Pancreas (tissue), 10 donors: ENCODE data around the gene SNCAIP. TPM values are rescaled to one million over a fixed set of nuclear protein-coding genes. Genes with fewer than 3 reads are reported as not detected.

Source experiments
- ATAC-seq, 4 donors: fragments of 200-7000 bp; cut with Tn5 transposase; one replicate each; pipeline versions ENCODE4 v1.8.0 to v1.9.1; 2020; ENCODE audit warnings: mild to moderate bottlenecking in 4 of 4, moderate library complexity in 4 of 4
- DNase-seq, 6 donors: peaks; one replicate each; pipeline ENCODE4 v3.0.0-alpha.2; 2020
- FAIRE-seq: peaks from 2 replicates; lab custom pipeline; 2012; peaks lifted over from hg19 to GRCh38; lab: Jason Lieb, UNC
- H3K27ac ChIP-seq, 4 donors: fragments of 200-600 bp; sonication (generic); 1 replicate in 3 of 4; 2 replicates in 1 of 4; pipeline versions ENCODE4 v1.5.0 to v1.8.0; 2020
- H3K27me3 ChIP-seq, 4 donors: fragments of 200-600 bp; one replicate each; pipeline ENCODE4 v1.8.0; 2021
- H3K36me3 ChIP-seq, 3 donors: fragments of 200-600 bp; sonication (generic) in 1 of 3; one replicate each; pipeline versions ENCODE4 v1.5.0 to v1.8.0; 2020 to 2021
- H3K4me1 ChIP-seq, 3 donors: fragments of 200-600 bp; one replicate each; pipeline ENCODE4 v1.8.0; 2021
- H3K4me3 ChIP-seq, 4 donors: fragments of 200-600 bp; sonication (generic) in 2 of 4; one replicate each; pipeline versions ENCODE4 v1.5.0 to v1.8.0; 2020 to 2021
- H3K9me3 ChIP-seq, 4 donors: fragments of 200-600 bp; one replicate each; pipeline ENCODE4 v1.8.0; 2021
- CTCF ChIP-seq, 4 donors: fragments of 200-600 bp; sonication (generic) in 3 of 4; IDR thresholded peaks; one replicate each; pipeline versions ENCODE4 v1.5.0 to v1.8.0; 2021; ENCODE audit warnings: antibody characterized with exemption in 4 of 4
- WGBS, 2 donors: extraction: QIAGEN DNeasy Blood & Tissue Kit; methylation state at CpG; one replicate each; pipeline ENCODE4 v1.1.7; 2013; 5-methylcytosine and 5-hydroxymethylcytosine counted together
- intact Hi-C, 3 donors: fragments of 100-400 bp; cut with DNase I; formaldehyde crosslinking; loops; one replicate each; pipeline versions ENCODE4 v1.11.1 to v1.14.2; 2022
- polyA plus RNA-seq, 2 donors: library from polyadenylated mRNA; stranded (reverse); fragments of 200-250 nt; gene quantifications; one replicate each; pipeline ENCODE4 v1.2.3, GENCODE V29; 2013
- total RNA-seq, 6 donors: library from RNA; stranded (reverse); fragmentation: NEBNext Ultra II Directional in 4 of 6; extraction: Animal tissue kit (Norgen Biotek cat#: 25700) in 4 of 6; gene quantifications; one replicate each; pipeline versions ENCODE4 v1.2.1 to v1.2.4, GENCODE V29; 2021 to 2023
- donor health status: healthy with polysubstance abuse.
- donor health status: DM: no; HTN: no; CAD: no; lungs with moderate emphysema.
- donor health status: DM: no; HTN: no; CAD: no.
- donor health status: control.
- donor health status: control.
- donor health status: Bipolar disorder and iron deficiency.
- donor health status: DM: yes; HTN: yes; CAD: no.
- donor health status: DM: no; HTN: no; CAD: no.
- donor health status: DM: no; HTN: no; CAD: no.
- donor health status: DM: yes; HTN: yes; CAD: no.

The SNCAIP gene
- total and polyA plus RNA-seq, 8 donors: 0.03 to 1.1 (median 0.28) TPM; not detected in 1

GRCh38 chr5:122430319-122430586 is 118.2 kb downstream of the SNCAIP start:
- no peak for FAIRE-seq
- Histone ChIP-seq H3K27me3 (no peaks in the 10 kb centered on the region), H3K4me1 (no peaks in the 10 kb centered on the region), H3K36me3 (no peaks in the 10 kb centered on the region), H3K4me3 (no peak overlapping the region), H3K9me3 (no peaks in the 10 kb centered on the region), H3K27ac (no peak overlapping the region)
- DNase-seq: no peak
- ATAC-seq: no peak
- no peak for TF ChIP-seq CTCF (IDR thresholded peaks at IDR 0.05)
- WGBS, 2 donors: 73 to 79% methylated on average over 2 of the region's 2 CpGs
- intact Hi-C loops: no loop called here

- TF ChIP-seq CTCF (IDR thresholded peaks at IDR 0.05): no peak
- ATAC-seq (no peak), FAIRE-seq (no peak), DNase-seq (no peak)
- WGBS, 2 donors: 93 to 95% methylated on average over 1 of the region's 1 CpG
- Histone ChIP-seq H3K36me3 (no peaks in the 10 kb centered on the region), H3K4me1 (no peaks in the 10 kb centered on the region), H3K4me3 (no peak overlapping the region), H3K27ac (no peak overlapping the region), H3K9me3 (no peaks in the 10 kb centered on the region), H3K27me3 (no peaks in the 10 kb centered on the region)
- intact Hi-C loops: no loop called here
Measured at GRCh38 chr5:122431298-122431697, 119.3 kb downstream of the SNCAIP start.

- Histone ChIP-seq H3K4me1 (no peaks in the 10 kb centered on the region), H3K27me3 (no peaks in the 10 kb centered on the region), H3K36me3 (no peaks in the 10 kb centered on the region), H3K9me3 (no peaks in the 10 kb centered on the region), H3K27ac (no peak overlapping the region), H3K4me3 (no peak overlapping the region)
- DNase-seq (no peak), ATAC-seq (no peak), FAIRE-seq (no peak)
- intact Hi-C loops: no loop called here
- WGBS, 2 donors: 50 to 62% methylated on average over 5 of the region's 5 CpGs
- no peak for TF ChIP-seq CTCF (IDR thresholded peaks at IDR 0.05)
Measured at GRCh38 chr5:122434205-122434970, 122.4 kb downstream of the SNCAIP start.

- FAIRE-seq (no peak), DNase-seq (no peak), ATAC-seq (no peak)
- H3K36me3 ChIP-seq: no peaks in the 10 kb centered on the region
- WGBS, 2 donors: 66 to 83% methylated on average over 4 of the region's 4 CpGs
- no peak for TF ChIP-seq CTCF (IDR thresholded peaks at IDR 0.05)
- intact Hi-C loops: no loop called here
- H3K4me3 ChIP-seq: no peak overlapping the region
- no peaks in the 10 kb centered on the region for H3K27me3 ChIP-seq
- H3K27ac ChIP-seq: no peak overlapping the region
- H3K9me3 ChIP-seq: no peaks in the 10 kb centered on the region
- no peaks in the 10 kb centered on the region for H3K4me1 ChIP-seq
Measured at GRCh38 chr5:122435234-122435633, 123.2 kb downstream of the SNCAIP start.

GRCh38 chr5:122435761-122436160 is 123.7 kb downstream of the SNCAIP start:
- no peak overlapping the region for H3K27ac ChIP-seq

More at GRCh38 chr5:122435761-122436160, 123.7 kb downstream of the SNCAIP start:
- ATAC-seq: no peak
- no peak for TF ChIP-seq CTCF (IDR thresholded peaks at IDR 0.05)
- no peak overlapping the region for H3K4me3 ChIP-seq
- no peaks in the 10 kb centered on the region for H3K27me3 ChIP-seq
- H3K4me1 ChIP-seq: no peaks in the 10 kb centered on the region
- H3K9me3 ChIP-seq: no peaks in the 10 kb centered on the region
- DNase-seq: no peak
- WGBS, 2 donors: 85 to 92% methylated on average over 3 of the region's 3 CpGs
- no peaks in the 10 kb centered on the region for H3K36me3 ChIP-seq
- intact Hi-C loops: no loop called here
- FAIRE-seq: no peak
